ENCODE results near the gene WDR62. TPM values are rescaled to one million over a fixed set of nuclear protein-coding genes. Genes with fewer than 3 reads are reported as not detected.

Gene WDR62
- total and polyA plus RNA-seq, 10 of the 15 experiments (the other 5 are each of a cell fraction or from before 2014, with no cell fraction given), result 0.08 to 20.6 (median 10.9) TPM

GRCh38 chr19:36025541-36025940 lies 29.2 kb upstream of the WDR62 start:
- 64% methylated on average over 1 of the region's 1 CpG for WGBS (ENCODE audit: insufficient coverage, insufficient replicate concordance, low lambda C conversion rate, missing lambda C conversion rate)
- no peaks in the 10 kb centered on the region for H3K79me2 ChIP-seq (ENCODE audit: control insufficient read depth, insufficient read depth, low read length)
- intact Hi-C loops (cut with micrococcal nuclease; ENCODE audit: unreplicated experiment), result no loop called here
- H3K9ac ChIP-seq (ENCODE audit: control insufficient read depth, insufficient read depth, low read length), result no peak overlapping the region
- TF ChIP-seq NR2F1 (conservative IDR thresholded peaks at IDR 0.05), result peak; percentile 41; the same call in 1 of the 2 replicates
- TF ChIP-seq TAF1 (IDR thresholded peaks at IDR 0.05; ENCODE audit: borderline replicate concordance, low read depth, low read length), result no peak
- TF ChIP-seq KAT2A (conservative IDR thresholded peaks at IDR 0.05; ENCODE audit: control insufficient read depth, low read depth, low read length), result no peak
- TF ChIP-seq NFYA (IDR thresholded peaks at IDR 0.05; ENCODE audit: borderline replicate concordance, low read depth, low read length), result no peak
- no peak overlapping the region for H3K4me3 ChIP-seq
- no TSS peak for BruUV-seq (replicated peaks)
- no peaks in the 10 kb centered on the region for H3K4me1 ChIP-seq (ENCODE audit: control insufficient read depth, insufficient read depth, low read length)
- RAD21 ChIA-PET (ENCODE audit: unreplicated experiment), result no interaction called here
- no peak overlapping the region for H3K27ac ChIP-seq (ENCODE audit: control insufficient read depth, insufficient read depth)
- no peak for DNase-seq (ENCODE audit: low read depth, low spot score)
- POLR2A ChIA-PET, result no interaction called here
- SMC1A ChIA-PET (ENCODE audit: uncharacterized antibody, unreplicated experiment), result no interaction called here
- no peak for FAIRE-seq
- H3K36me3 ChIP-seq (ENCODE audit: control insufficient read depth in 2 of 2, insufficient read depth in 2 of 2, low read length in 1 of 2), result peaks cover 0 to 5% of the 10 kb centered on the region in 2 experiments; a peak in 2 of 4 replicates
- ATAC-seq, result no peak
- H4K20me1 ChIP-seq (ENCODE audit: control insufficient read depth, insufficient read depth), result no peaks in the 10 kb centered on the region
- CTCF ChIA-PET, result no interaction called here
- H3K27me3 ChIP-seq (replicated peaks in 1 of 2; ENCODE audit: control insufficient read depth in 2 of 2, insufficient read depth in 2 of 2, low read length in 1 of 2), result no peaks in the 10 kb centered on the region
- H2AFZ ChIP-seq (ENCODE audit: control insufficient read depth, low read depth, low read length), result no peak overlapping the region
- no peak overlapping the region for H3K4me2 ChIP-seq (ENCODE audit: control insufficient read depth, insufficient read depth)
- no peaks in the 10 kb centered on the region for H3K9me3 ChIP-seq (replicated peaks; ENCODE audit: control insufficient read depth, insufficient read depth, low read length)
- in situ Hi-C loops (cut with MboI), result no loop called here

- Histone ChIP-seq H3K4me2 (ENCODE audit: control insufficient read depth, insufficient read depth) (no peak overlapping the region), H3K27me3 (replicated peaks in 1 of 2; ENCODE audit: control insufficient read depth in 2 of 2, insufficient read depth in 2 of 2, low read length in 1 of 2) (no peaks in the 10 kb centered on the region), H3K27ac (ENCODE audit: control insufficient read depth, insufficient read depth) (no peak overlapping the region), H3K9ac (ENCODE audit: control insufficient read depth, insufficient read depth, low read length) (no peak overlapping the region), H3K4me3 (no peak overlapping the region), H2AFZ (ENCODE audit: control insufficient read depth, low read depth, low read length) (no peak overlapping the region), H3K79me2 (ENCODE audit: control insufficient read depth, insufficient read depth, low read length) (no peaks in the 10 kb centered on the region), H3K4me1 (ENCODE audit: control insufficient read depth, insufficient read depth, low read length) (no peaks in the 10 kb centered on the region), H3K9me3 (replicated peaks; ENCODE audit: control insufficient read depth, insufficient read depth, low read length) (no peaks in the 10 kb centered on the region), H3K36me3 (ENCODE audit: control insufficient read depth in 2 of 2, insufficient read depth in 2 of 2, low read length in 1 of 2) (peaks cover 0 to 5% of the 10 kb centered on the region in 2 experiments; a peak in 2 of 4 replicates), H4K20me1 (ENCODE audit: control insufficient read depth, insufficient read depth) (no peaks in the 10 kb centered on the region)
- no peak for DNase-seq (ENCODE audit: low read depth, low spot score)
- 94% methylated on average over 46 of the region's 49 CpGs for WGBS (ENCODE audit: insufficient coverage, insufficient replicate concordance, low lambda C conversion rate, missing lambda C conversion rate)
- in situ Hi-C loops (cut with MboI) (no loop called here), intact Hi-C loops (cut with micrococcal nuclease; ENCODE audit: unreplicated experiment) (no loop called here)
- FAIRE-seq, result no peak
- TF ChIP-seq SMC3 (IDR thresholded peaks at IDR 0.05; ENCODE audit: borderline replicate concordance, low read length) (no peak), SRF (IDR thresholded peaks at IDR 0.05; ENCODE audit: low read depth in 2 of 2, low read length in 2 of 2) (peak in 1 of 2 experiments; percentile 15; a peak in 1 of 4 replicates)
- no TSS peak for BruUV-seq (replicated peaks)
- SMC1A ChIA-PET (ENCODE audit: uncharacterized antibody, unreplicated experiment), result no interaction called here
- RAD21 ChIA-PET (ENCODE audit: unreplicated experiment), result no interaction called here
- CTCF ChIA-PET, result no interaction called here
- ATAC-seq, result no peak
- POLR2A ChIA-PET, result no interaction called here
Observed at GRCh38 chr19:36026091-36026876, 28.4 kb upstream of the WDR62 start.
